Tibial artery (tissue), 4 donors: Measurements from ENCODE around the gene ESF1.
A peak's percentile ranks its signal among the peaks of the same experiment; 100 is the strongest.

Experiments used
- DNase-seq, 2 donors: peaks; one replicate each; pipeline ENCODE4 v3.0.0-alpha.2; 2019
- H3K27ac ChIP-seq, 2 donors: fragments of 200-600 bp; sonication (generic) in 1 of 2; 1 replicate in 1 of 2; 2 replicates in 1 of 2; pipeline ENCODE4 v1.5.1; 2018 to 2019; ENCODE audit warnings: mild to moderate bottlenecking in 1 of 2
- H3K27me3 ChIP-seq, 2 donors: fragments of 200-600 bp; sonication (generic) in 1 of 2; one replicate each; pipeline versions ENCODE4 v1.5.1 to v1.6.0; 2016 to 2019
- H3K36me3 ChIP-seq, 3 donors: fragments of 200-600 bp; sonication (generic) in 2 of 3; one replicate each; pipeline ENCODE4 v1.5.1; 2016 to 2019; ENCODE audit warnings: mild to moderate bottlenecking in 2 of 3
- H3K4me1 ChIP-seq, 4 donors: fragments of 200-600 bp; sonication (generic) in 2 of 4; 1 replicate in 3 of 4; 2 replicates in 1 of 4; pipeline ENCODE4 v1.5.1; 2016 to 2019
- H3K4me3 ChIP-seq, 2 donors: fragments of 200-600 bp; sonication (generic) in 1 of 2; 1 replicate in 1 of 2; 2 replicates in 1 of 2; pipeline ENCODE4 v1.5.1; 2018 to 2019; ENCODE audit warnings: mild to moderate bottlenecking in 2 of 2
- H3K9me3 ChIP-seq, 3 donors: fragments of 200-600 bp; sonication (generic) in 1 of 3; one replicate each; pipeline ENCODE4 v1.5.1; 2016 to 2019
- intact Hi-C: fragments of 100-400 bp; cut with DNase I; formaldehyde crosslinking; loops from one replicate; pipeline ENCODE4 v1.15.0; 2023; ENCODE audit warnings: low total_unique reads
- TF ChIP-seq, protein P1 (sequence below), 2 experiments: fragments of 200-600 bp in 1 of 2; fragments of 450-650 bp in 1 of 2; IDR thresholded peaks; one replicate each; pipeline ENCODE4 v1.5.1; 2017 to 2019; ENCODE audit warnings: antibody characterized with exemption in 2 of 2, mild to moderate bottlenecking in 1 of 2, moderate library complexity in 1 of 2

The ESF1 gene

DNA sequence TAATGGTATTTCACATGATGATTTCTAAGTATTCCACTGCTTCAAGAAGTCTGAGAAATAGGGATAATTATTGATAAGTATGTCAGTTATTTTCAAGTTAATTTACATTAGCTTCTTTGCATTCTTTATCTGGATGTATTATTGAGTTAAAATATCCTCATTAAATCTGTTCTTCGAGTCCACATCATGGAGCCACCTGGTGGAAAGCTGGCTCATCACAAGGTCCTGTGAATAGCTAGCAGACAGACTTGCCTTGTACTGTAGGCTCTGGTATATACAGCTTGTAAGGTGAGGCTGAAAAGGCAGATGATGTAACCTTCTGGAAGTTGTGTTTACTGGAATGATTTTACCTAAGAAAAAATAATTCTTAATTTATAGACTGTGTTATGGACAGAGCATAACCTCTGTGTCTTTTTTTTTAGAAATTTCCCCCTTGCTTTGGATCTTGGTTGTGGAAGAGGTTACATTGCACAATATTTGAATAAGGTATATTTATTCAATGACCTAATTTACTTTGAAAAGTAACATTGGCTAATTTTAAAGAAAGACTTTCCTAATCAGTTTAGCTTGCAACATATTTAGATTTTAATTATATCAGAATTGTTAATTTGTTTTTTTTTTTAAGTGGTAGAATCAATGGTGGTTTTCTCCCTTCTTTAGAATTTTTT lies 3.6 kb upstream of the ESF1 start:
- Histone ChIP-seq H3K27me3 (no peaks in the 10 kb centered on the region), H3K27ac (no peak overlapping the region), H3K9me3 (no peaks in the 10 kb centered on the region), H3K36me3 (peaks cover 16 to 38% (median 16%) of the 10 kb centered on the region in 3 donors), H3K4me1 (peaks cover 0 to 39% (median 20%) of the 10 kb centered on the region in 4 donors), H3K4me3 (no peak overlapping the region)
- intact Hi-C loops: no loop called here
- DNase-seq: peak in 1 of 2 donors; percentile 30
- TF ChIP-seq, protein P1, sequence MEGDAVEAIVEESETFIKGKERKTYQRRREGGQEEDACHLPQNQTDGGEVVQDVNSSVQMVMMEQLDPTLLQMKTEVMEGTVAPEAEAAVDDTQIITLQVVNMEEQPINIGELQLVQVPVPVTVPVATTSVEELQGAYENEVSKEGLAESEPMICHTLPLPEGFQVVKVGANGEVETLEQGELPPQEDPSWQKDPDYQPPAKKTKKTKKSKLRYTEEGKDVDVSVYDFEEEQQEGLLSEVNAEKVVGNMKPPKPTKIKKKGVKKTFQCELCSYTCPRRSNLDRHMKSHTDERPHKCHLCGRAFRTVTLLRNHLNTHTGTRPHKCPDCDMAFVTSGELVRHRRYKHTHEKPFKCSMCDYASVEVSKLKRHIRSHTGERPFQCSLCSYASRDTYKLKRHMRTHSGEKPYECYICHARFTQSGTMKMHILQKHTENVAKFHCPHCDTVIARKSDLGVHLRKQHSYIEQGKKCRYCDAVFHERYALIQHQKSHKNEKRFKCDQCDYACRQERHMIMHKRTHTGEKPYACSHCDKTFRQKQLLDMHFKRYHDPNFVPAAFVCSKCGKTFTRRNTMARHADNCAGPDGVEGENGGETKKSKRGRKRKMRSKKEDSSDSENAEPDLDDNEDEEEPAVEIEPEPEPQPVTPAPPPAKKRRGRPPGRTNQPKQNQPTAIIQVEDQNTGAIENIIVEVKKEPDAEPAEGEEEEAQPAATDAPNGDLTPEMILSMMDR (IDR thresholded peaks at IDR 0.05): peak in 1 of 2 experiments; percentile 34

DNA sequence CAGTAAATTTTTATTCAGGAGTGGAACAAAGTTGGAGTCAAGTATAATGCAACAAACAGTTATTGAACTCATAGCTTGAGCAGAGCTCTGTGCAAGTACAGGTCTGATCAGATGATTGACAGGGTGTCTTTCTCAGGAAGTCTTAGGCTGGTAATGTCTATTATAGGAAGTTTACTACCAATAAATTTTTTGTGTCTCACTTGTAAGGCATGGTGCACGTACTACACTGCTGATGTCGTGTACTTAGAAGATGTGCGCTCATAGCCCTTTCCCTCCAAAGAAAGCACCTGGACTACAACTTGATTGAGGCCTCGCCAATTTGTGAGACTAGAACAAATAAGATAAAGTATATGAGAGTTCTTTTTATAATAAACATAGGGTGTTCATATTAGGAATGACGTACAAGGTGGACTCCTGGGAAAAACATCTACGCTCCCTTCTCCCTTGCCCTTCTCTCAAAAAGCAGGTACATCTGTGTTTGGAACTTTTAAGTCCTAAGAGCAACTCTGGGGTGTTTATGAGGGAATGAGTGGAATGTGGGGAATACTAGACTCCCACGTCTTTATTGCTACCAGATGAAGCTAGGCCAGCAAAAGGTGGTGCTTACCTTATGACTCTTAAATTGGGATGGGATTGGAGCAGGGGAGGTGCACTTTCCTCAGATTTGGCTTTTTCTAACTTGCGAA lies 1.6 kb upstream of the ESF1 start:
- DNase-seq: no peak
- Histone ChIP-seq H3K27me3 (no peaks in the 10 kb centered on the region), H3K4me1 (peaks cover 0 to 42% (median 19%) of the 10 kb centered on the region in 4 donors), H3K9me3 (no peaks in the 10 kb centered on the region), H3K36me3 (peaks cover 13 to 33% (median 15%) of the 10 kb centered on the region in 3 donors), H3K4me3 (peak overlapping the region; percentile 85 to 94), H3K27ac (peak overlapping the region in 1 of 2 donors; percentile 94)
- intact Hi-C loops: no loop called here
- TF ChIP-seq, protein P1 (IDR thresholded peaks at IDR 0.05): no peak

DNA sequence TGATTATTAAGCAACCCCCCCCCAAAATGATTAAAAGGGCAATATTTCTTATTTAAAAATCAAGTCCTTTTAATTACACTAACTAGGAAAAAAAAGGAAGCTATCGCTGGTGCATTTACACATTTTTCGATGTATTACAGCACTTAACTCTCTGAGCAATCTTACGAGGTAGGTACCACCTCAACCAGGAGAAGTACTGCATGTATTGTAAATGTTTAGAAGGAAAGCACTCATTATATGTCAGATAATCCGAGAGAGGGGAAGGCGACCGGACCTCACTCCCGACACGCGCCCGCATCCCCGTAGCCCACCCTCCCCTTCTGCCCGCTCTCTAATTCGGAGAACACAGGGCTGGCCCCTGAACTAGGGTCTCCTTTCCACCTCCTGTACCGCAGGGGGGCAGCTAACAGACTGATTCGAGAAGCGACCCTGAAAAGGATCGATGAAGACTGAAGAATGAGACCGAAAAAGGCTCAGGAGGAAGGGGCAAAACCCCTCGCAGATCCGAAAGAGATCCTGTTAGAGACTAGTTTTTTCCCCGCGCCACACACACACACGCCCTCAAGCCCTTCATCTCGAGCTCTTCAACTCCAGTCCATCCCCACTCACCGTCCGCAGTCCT lies 337 bp downstream of the ESF1 start:
- Histone ChIP-seq H3K4me3 (peak overlapping the region; percentile 85 to 94), H3K27ac (peak overlapping the region; percentile 91 to 94), H3K27me3 (no peaks in the 10 kb centered on the region), H3K36me3 (peaks cover 16 to 33% (median 30%) of the 10 kb centered on the region in 3 donors), H3K9me3 (no peaks in the 10 kb centered on the region), H3K4me1 (peaks cover 0 to 48% (median 21%) of the 10 kb centered on the region in 4 donors)
- intact Hi-C loops: no loop called here
- TF ChIP-seq, protein P1 (IDR thresholded peaks at IDR 0.05): no peak
- DNase-seq: no peak

DNA sequence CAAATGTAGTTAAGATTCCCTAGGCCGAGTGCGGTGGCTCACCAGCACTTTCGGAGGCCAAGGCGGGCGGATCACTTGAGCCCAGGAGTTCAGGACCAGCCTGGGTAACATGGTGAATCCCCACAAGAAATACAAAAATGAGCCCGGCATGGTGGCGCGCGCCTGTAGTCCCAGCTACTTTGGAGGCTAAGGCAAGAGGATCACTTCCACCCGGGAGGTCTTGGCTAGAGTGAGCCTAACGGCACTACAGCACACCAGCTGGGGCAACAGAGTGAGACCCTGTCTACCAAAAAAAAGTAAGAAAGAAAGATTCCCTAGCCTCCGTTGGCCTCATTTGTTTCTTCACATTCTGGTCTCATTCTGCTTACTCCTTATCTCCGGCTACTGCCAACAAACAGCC lies 1.2 kb downstream of the ESF1 start:
- TF ChIP-seq, protein P1 (IDR thresholded peaks at IDR 0.05): no peak

DNA sequence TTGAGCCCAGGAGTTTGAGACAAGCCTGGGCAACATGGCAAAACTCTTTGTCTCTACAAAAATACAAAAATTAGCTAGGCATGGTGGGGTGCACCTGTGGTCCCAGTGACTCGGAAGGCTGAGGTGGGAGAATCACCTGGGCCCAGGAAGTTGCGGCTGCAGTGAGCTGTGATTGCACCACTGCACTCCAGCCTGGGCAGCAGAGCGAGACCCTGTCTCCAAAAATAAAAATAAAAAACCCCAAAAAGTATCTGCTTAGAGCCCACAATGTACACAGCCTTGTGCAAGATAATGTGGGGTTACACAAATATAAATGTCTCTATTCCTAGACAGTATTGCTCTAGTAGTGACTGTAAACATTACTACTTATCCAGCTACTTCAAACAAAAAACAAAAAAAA lies 5.9 kb downstream of the ESF1 start:
- Histone ChIP-seq H3K4me3 (no peak overlapping the region), H3K27me3 (no peaks in the 10 kb centered on the region), H3K4me1 (peaks cover 0 to 18% (median 6%) of the 10 kb centered on the region in 4 donors), H3K9me3 (no peaks in the 10 kb centered on the region), H3K27ac (no peak overlapping the region), H3K36me3 (peaks cover 33 to 59% (median 48%) of the 10 kb centered on the region in 3 donors)
- intact Hi-C loops: no loop called here
- TF ChIP-seq, protein P1 (IDR thresholded peaks at IDR 0.05): no peak
- DNase-seq: no peak

More for the DNA sequence above, 1.2 kb downstream of the ESF1 start:
- Histone ChIP-seq H3K27me3 (no peaks in the 10 kb centered on the region), H3K36me3 (peaks cover 16 to 29% (median 28%) of the 10 kb centered on the region in 3 donors), H3K4me3 (peak overlapping the region in 1 of 2 donors; percentile 94), H3K4me1 (peaks cover 0 to 48% (median 21%) of the 10 kb centered on the region in 4 donors), H3K27ac (no peak overlapping the region), H3K9me3 (no peaks in the 10 kb centered on the region)
- no peak for DNase-seq
- intact Hi-C loops: no loop called here
